ENCODE data around the gene EIF3L. TPM values are rescaled to one million over a fixed set of nuclear protein-coding genes. Genes with fewer than 3 reads are reported as not detected.

The EIF3L gene
- total RNA-seq, 1 donor from 2014 or later: 420 TPM

DNA sequence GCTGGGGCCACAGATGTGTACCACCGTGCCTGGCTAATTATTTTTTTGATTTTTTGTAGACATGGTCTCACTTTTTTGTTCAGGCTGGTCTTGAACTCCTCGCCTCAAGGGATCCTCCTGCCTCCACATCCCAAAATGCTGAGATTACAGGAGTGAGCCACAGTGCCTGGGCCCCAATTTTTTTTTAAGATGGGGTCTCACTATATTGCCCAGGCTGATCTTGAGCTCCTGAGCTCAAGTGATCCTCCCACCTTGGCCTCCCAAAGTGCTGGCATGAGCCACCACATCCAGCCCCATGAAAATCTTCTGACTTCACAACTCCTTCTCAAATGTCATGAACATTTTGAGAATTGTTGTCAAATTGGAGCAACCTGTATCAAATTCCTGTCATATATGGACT, 2.8 kb upstream of the EIF3L start:
- Histone ChIP-seq H3K27me3 (ENCODE audit: control insufficient read depth, insufficient read depth, low read length) (no peaks in the 10 kb centered on the region), H3K36me3 (ENCODE audit: control insufficient read depth, insufficient read depth, low read length) (peaks cover 1% of the 10 kb centered on the region), H3K4me3 (ENCODE audit: low read depth, low read length) (no peak overlapping the region)
- no peak for TF ChIP-seq CTCF (IDR thresholded peaks at IDR 0.05; ENCODE audit: insufficient read depth, low read length, severe bottlenecking)
- DNase-seq (ENCODE audit: low read depth) (no peak), FAIRE-seq (no peak)

DNA sequence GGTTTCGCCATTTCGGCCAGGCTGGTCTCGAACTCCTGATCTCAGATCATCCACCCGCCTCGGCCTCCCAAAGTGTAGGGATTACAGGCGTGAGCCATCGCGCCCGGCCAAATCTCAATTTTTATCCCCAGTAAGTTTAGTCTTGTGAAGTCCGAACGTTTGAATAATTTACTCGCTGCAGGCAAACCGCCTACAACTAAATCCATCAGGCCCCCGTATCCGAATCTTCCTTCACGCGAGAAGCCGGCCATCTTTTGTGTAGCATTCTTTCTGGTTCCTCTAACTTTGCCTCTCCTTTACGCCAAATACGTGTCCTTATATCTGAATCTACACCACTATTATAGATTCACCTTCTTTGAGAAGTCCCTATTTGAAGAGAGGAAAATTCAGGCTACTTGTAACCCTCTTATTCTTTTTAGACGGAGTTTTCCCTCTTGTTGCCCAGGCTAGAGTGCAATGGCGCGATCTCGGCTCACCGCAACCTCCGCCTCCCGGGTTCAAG, 581 bp upstream of the EIF3L start:
- TF ChIP-seq CTCF (IDR thresholded peaks at IDR 0.05; ENCODE audit: insufficient read depth, low read length, severe bottlenecking): no peak
- DNase-seq (ENCODE audit: low read depth): peak; percentile 20
- peaks cover 11% of the 10 kb centered on the region for H3K36me3 ChIP-seq (ENCODE audit: control insufficient read depth, insufficient read depth, low read length)
- H3K27me3 ChIP-seq (ENCODE audit: control insufficient read depth, insufficient read depth, low read length): no peaks in the 10 kb centered on the region
- no peak for FAIRE-seq
- peak overlapping the region; percentile 78 for H3K4me3 ChIP-seq (ENCODE audit: low read depth, low read length)

- Histone ChIP-seq H3K36me3 (ENCODE audit: control insufficient read depth, insufficient read depth, low read length) (peaks cover 21% of the 10 kb centered on the region), H3K27me3 (ENCODE audit: control insufficient read depth, insufficient read depth, low read length) (no peaks in the 10 kb centered on the region), H3K4me3 (ENCODE audit: low read depth, low read length) (no peak overlapping the region)
- FAIRE-seq (no peak), DNase-seq (ENCODE audit: low read depth) (no peak)
- no peak for TF ChIP-seq CTCF (IDR thresholded peaks at IDR 0.05; ENCODE audit: insufficient read depth, low read length, severe bottlenecking)
Measured at GRCh38 chr22:37850801-37851200, 1.6 kb downstream of the EIF3L start.

- Histone ChIP-seq H3K27me3 (ENCODE audit: control insufficient read depth, insufficient read depth, low read length) (no peaks in the 10 kb centered on the region), H3K4me3 (ENCODE audit: low read depth, low read length) (no peak overlapping the region), H3K36me3 (ENCODE audit: control insufficient read depth, insufficient read depth, low read length) (peaks cover 21% of the 10 kb centered on the region)
- no peak for TF ChIP-seq CTCF (IDR thresholded peaks at IDR 0.05; ENCODE audit: insufficient read depth, low read length, severe bottlenecking)
- FAIRE-seq (no peak), DNase-seq (ENCODE audit: low read depth) (no peak)
Measured at GRCh38 chr22:37852418-37852817, 3.2 kb downstream of the EIF3L start.

DNA sequence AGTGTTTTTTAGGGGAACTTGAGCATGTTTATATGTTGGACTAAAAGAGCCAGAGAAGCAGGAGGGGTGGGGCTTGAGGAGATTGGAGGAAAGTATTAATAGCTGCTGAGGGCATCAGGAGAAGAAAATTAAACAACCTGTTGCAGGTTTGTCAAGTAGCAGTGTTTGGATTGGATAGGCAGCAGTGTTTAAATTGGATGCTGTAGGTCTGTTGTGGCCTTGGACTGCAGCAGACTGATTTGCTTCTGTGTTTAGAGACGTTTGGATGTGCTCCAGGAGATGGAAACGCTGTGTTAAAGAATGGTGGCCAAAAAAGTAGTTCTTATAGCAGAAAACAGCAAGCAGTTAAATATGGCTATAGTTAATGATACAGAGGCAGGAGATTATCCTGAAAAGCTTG, 5.7 kb downstream of the EIF3L start:
- FAIRE-seq: no peak

More for the DNA sequence above, 5.7 kb downstream of the EIF3L start:
- no peaks in the 10 kb centered on the region for H3K27me3 ChIP-seq (ENCODE audit: control insufficient read depth, insufficient read depth, low read length)
- no peak overlapping the region for H3K4me3 ChIP-seq (ENCODE audit: low read depth, low read length)
- peaks cover 22% of the 10 kb centered on the region for H3K36me3 ChIP-seq (ENCODE audit: control insufficient read depth, insufficient read depth, low read length)
- TF ChIP-seq CTCF (IDR thresholded peaks at IDR 0.05; ENCODE audit: insufficient read depth, low read length, severe bottlenecking): no peak
- no peak for DNase-seq (ENCODE audit: low read depth)

Data from bronchial epithelial cell (primary cell).